SK-N-SH (cell line): ENCODE measurements around the gene SLC17A9.

Experiments
- CTCF ChIP-seq: fragments of 200-600 bp; sonication (generic); IDR thresholded peaks from 2 replicates; pipeline ENCODE4 v1.6.1; 2017; ENCODE audit warnings: antibody characterized with exemption, mild to moderate bottlenecking, moderate library complexity
- EP300 ChIP-seq, 2 experiments: IDR thresholded peaks; 2 replicates each; pipeline versions ENCODE4 v1.4.0 to v1.6.1; 2012; ENCODE audit warnings: borderline replicate concordance in 1 of 2, low read depth in 1 of 2, low read length in 1 of 2
- POLR2AphosphoS5 ChIP-seq: IDR thresholded peaks from 2 replicates; pipeline ENCODE4 v1.6.1; 2012; ENCODE audit warnings: low read depth, low read length
- TF ChIP-seq, protein P1 (sequence below): IDR thresholded peaks from 2 replicates; pipeline ENCODE4 v1.4.0; 2012; ENCODE audit warnings: low read depth, borderline replicate concordance

- TF ChIP-seq CTCF: no peak
- no peak for TF ChIP-seq POLR2AphosphoS5
- TF ChIP-seq, protein P1, sequence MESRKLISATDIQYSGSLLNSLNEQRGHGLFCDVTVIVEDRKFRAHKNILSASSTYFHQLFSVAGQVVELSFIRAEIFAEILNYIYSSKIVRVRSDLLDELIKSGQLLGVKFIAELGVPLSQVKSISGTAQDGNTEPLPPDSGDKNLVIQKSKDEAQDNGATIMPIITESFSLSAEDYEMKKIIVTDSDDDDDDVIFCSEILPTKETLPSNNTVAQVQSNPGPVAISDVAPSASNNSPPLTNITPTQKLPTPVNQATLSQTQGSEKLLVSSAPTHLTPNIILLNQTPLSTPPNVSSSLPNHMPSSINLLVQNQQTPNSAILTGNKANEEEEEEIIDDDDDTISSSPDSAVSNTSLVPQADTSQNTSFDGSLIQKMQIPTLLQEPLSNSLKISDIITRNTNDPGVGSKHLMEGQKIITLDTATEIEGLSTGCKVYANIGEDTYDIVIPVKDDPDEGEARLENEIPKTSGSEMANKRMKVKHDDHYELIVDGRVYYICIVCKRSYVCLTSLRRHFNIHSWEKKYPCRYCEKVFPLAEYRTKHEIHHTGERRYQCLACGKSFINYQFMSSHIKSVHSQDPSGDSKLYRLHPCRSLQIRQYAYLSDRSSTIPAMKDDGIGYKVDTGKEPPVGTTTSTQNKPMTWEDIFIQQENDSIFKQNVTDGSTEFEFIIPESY: no peak
- TF ChIP-seq EP300 (IDR thresholded peaks at IDR 0.05; ENCODE audit: borderline replicate concordance in 1 of 2, low read depth in 1 of 2, low read length in 1 of 2): no peak
These were observed 26.0 kb downstream of the SLC17A9 start for GRCh38 chr20:62978561-62978943.
